ENCODE measurements around the gene CHCHD10. TPM values are rescaled to one million over a fixed set of nuclear protein-coding genes. Genes with fewer than 3 reads are reported as not detected.

The CHCHD10 gene
- total and polyA plus RNA-seq, 2 of the 8 experiments (the other 6 are each of a cell fraction or from before 2014, with no cell fraction given), result 58.3 to 94.5 TPM

DNA sequence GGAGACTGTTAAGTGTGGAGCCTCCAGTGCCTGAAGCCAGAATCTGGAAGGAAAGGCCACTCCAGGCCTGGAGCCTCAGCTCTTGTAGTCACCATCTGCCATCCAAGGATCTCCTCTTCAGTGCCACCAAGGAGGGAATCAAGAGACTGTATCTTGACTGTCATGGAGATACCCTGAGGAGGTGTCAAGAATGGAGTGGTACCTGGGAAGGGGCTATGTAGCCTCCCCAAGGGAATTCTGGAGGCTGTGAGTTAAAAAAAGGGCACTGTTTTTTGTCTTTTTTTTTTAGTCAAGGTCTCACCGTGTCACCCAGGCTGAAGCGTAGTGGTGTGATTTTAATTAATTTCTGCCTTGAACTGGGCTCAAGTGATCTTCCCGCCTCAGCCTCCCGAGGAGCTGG, 8.2 kb downstream of the CHCHD10 start (continued):
- TF ChIP-seq HDAC6 (IDR thresholded peaks at IDR 0.05; ENCODE audit: low read depth, low read length) (no peak), YY1 (IDR thresholded peaks at IDR 0.05; ENCODE audit: low read depth, low read length) (no peak), RNF2 (IDR thresholded peaks at IDR 0.05; ENCODE audit: borderline replicate concordance, low read depth, low read length, missing control alignments, poor library complexity, severe bottlenecking) (no peak), POLR2AphosphoS5 (IDR thresholded peaks at IDR 0.05; ENCODE audit: low read depth, low read length) (no peak), NANOG (IDR thresholded peaks at IDR 0.05; ENCODE audit: insufficient read depth, low read depth, low read length, poor library complexity, severe bottlenecking) (no peak), SP4 (IDR thresholded peaks at IDR 0.05; ENCODE audit: low read length) (no peak)
